ENCODE measurements around the gene STAT3.

DNA sequence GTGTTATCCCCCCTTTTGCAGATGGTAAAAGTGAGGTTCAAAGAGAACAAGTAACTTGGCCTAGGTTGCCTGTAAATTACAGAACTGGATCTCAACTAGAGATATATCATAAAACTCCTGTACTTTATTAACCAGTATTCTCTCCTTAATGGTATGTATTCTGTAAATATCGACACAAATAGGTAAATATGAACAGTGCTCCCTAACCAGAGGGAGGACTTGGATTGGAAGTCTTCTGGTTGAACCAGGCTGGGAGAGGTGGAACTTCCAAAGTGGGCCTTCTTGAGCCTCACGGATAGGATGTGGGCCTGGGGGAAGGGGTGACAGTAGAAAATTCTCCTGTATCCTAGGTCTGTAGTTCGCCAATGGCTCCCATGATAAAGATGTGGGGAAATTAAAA lies 92.2 kb downstream of the STAT3 start:
- TF ChIP-seq, protein P1, sequence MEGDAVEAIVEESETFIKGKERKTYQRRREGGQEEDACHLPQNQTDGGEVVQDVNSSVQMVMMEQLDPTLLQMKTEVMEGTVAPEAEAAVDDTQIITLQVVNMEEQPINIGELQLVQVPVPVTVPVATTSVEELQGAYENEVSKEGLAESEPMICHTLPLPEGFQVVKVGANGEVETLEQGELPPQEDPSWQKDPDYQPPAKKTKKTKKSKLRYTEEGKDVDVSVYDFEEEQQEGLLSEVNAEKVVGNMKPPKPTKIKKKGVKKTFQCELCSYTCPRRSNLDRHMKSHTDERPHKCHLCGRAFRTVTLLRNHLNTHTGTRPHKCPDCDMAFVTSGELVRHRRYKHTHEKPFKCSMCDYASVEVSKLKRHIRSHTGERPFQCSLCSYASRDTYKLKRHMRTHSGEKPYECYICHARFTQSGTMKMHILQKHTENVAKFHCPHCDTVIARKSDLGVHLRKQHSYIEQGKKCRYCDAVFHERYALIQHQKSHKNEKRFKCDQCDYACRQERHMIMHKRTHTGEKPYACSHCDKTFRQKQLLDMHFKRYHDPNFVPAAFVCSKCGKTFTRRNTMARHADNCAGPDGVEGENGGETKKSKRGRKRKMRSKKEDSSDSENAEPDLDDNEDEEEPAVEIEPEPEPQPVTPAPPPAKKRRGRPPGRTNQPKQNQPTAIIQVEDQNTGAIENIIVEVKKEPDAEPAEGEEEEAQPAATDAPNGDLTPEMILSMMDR (CRISPR knock-in tag; IDR thresholded peaks at IDR 0.05): no peak
- TF ChIP-seq HES4 (CRISPR knock-in tag; IDR thresholded peaks at IDR 0.05; ENCODE audit: borderline replicate concordance) (no peak), MEIS2 (CRISPR knock-in tag; IDR thresholded peaks at IDR 0.05) (no peak)
- TF ChIP-seq, protein P2, sequence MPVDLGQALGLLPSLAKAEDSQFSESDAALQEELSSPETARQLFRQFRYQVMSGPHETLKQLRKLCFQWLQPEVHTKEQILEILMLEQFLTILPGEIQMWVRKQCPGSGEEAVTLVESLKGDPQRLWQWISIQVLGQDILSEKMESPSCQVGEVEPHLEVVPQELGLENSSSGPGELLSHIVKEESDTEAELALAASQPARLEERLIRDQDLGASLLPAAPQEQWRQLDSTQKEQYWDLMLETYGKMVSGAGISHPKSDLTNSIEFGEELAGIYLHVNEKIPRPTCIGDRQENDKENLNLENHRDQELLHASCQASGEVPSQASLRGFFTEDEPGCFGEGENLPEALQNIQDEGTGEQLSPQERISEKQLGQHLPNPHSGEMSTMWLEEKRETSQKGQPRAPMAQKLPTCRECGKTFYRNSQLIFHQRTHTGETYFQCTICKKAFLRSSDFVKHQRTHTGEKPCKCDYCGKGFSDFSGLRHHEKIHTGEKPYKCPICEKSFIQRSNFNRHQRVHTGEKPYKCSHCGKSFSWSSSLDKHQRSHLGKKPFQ (CRISPR knock-in tag; IDR thresholded peaks at IDR 0.05; ENCODE audit: insufficient replicate concordance): no peak
